Activated CD8-positive, alpha-beta memory T cell treated with anti-CD3 and anti-CD28 coated beads for 24 hours (primary cell): ENCODE data around the gene RITA1.

Source experiments
- DNase-seq: peaks from one replicate; pipeline ENCODE4 v3.0.0-alpha.2; 2020

RITA1 gene

GRCh38 chr12:113154351-113154973 is 31.1 kb upstream of the RITA1 start:
- no peak for DNase-seq

DNA sequence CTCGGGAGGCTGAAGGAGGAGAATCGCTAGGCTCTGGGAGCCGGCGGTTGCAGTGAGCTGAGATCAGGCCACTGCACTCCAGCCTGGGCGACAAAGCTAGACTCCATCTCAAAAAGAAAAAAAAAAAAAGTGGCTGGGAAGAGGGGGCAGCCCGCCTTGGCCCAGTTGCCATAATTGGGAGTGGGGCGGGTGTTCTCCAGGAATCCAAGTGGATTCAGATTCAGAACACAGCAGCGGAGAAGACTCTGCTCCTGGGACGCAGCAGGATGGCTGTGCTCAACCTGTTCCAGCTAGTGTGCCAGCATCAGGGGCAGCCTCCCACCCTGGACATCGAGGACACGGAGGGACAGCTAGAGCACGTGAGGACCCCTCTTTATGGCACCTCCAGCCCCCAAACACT is 30.5 kb upstream of the RITA1 start:
- no peak for DNase-seq

- no peak for DNase-seq
These were observed 29.9 kb upstream of the RITA1 start for GRCh38 chr12:113155646-113156045.

GRCh38 chr12:113157218-113157859 is 28.2 kb upstream of the RITA1 start:
- no peak for DNase-seq

DNA sequence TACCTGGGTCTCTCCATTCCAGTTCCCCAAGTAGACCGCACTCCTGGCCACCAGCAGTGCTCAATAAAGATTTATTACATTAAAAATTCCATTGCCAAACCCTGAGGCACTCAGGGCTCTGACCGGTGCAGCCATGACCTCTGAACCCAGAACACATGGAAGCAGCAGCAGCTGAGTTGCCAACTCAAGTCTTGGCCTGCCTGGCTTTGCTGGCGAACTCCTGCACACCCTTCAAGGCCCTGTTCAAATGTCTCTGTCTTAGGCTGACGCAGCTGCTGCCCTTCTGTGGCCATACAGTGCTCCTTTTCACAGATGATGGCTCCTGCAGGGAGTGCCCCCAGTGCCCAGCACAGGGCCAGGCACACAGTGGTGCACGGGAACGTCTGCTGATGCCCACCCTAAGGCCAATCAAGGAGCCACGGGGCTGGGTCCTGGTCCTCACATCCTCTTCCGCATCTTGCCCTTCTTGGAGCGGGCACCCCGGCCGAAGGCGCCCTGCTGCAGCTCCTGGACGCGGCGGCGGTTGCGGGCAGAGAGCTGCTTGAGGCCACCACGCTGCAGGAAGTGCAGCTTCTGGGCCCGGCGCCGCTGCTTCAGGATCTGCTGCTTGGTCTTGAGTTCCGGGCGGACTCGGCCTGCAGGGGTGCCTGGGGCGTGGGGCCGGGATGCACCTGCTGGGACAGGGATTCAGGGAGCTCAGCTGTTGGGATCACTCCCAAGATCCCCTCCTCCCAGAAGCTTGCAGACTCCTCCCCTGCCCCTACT is 26.9 kb upstream of the RITA1 start:
- DNase-seq, result no peak

- DNase-seq, result no peak
These were observed 25.6 kb upstream of the RITA1 start for GRCh38 chr12:113159937-113160336.

DNA sequence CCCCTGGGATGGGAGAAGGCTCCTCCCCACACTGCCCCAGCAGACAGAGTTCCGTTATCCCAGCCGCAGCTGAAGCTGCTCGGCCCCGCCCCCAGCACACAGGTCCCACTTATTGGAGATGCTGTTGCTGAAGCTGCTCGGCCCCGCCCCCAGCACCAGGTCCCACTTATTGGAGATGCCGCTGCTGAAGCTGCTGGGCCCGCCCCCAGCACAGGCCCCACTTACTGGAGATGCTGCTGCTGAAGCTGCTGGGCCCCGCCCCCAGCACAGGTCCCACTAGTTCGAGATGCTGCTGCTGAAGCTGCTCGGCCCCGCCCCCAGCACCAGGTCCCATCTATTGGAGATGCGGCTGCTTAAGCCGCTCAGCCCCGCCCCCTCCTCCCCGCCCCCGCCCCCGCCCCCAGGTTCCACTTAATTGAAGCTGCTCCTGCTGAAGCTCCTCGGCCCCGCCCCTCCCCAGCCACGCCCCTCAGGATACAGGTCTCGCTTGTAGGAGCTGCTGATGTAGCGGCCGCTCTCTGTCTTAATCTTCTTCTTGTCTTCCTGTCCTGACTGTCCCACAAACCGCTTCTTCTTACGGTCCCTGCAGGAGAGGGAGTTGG is 24.0 kb upstream of the RITA1 start:
- DNase-seq, result no peak

- no peak for DNase-seq
These were observed 23.2 kb upstream of the RITA1 start for GRCh38 chr12:113162102-113163029.

DNA sequence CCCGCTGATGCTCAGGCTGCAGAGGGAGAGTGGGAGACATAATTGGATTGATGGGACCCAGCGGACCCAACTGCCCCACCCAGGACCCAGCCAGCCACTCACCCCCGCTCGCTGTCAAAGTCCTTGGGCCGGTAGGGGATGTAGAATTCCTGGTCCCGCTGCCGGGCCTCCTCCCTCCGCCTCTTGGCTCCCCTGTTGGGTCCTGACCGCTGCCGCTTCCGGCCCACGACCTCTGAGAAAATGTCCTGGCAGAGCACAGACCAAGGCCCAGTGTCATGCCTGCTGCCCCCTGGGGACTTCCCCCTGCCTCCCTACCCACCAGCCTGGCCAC is 22.5 kb upstream of the RITA1 start:
- no peak for DNase-seq

- no peak for DNase-seq
These were observed 21.5 kb upstream of the RITA1 start for GRCh38 chr12:113164014-113164413.

- DNase-seq, result no peak
These were observed 19.7 kb upstream of the RITA1 start for GRCh38 chr12:113165521-113166450.

DNA sequence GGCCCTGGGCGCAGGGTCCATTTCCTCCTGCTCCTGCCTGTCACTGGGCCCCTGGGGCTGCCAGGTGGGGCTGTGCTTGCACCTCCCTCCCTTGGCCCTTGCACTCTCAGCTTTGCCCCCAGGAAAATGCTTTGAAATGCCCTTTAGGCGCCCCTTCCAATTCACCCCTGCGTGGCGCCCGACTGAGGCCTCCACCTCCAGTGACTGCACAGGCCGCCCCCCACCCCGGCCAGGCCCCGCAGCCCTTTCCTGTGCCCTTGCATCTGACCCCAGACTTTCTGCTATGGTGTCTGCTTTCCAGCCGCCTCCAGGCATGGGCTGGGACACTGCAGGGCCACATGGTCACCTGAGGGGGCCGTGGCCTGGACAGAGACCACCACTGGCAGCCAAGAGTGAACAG is 17.7 kb upstream of the RITA1 start:
- DNase-seq, result no peak

DNA sequence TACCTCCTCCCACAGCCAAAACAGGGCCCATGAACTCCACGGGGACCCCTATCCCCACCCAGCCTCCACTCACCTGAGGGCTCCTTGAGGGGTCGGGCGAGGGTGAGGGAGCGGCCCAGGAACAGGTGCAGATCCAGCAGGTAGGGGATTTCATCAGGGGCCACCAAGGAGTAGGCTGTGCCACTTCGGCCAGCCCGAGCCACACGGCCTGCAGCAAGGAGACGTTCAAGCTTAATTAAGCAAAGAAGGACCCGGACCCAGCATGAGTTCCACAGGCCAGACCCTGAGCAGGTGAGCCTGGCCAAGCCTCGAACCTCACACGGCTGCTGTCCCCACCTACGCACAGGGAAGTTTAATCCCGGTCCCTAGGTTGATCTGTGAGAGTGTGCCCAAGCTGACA is 15.8 kb upstream of the RITA1 start:
- no peak for DNase-seq

DNA sequence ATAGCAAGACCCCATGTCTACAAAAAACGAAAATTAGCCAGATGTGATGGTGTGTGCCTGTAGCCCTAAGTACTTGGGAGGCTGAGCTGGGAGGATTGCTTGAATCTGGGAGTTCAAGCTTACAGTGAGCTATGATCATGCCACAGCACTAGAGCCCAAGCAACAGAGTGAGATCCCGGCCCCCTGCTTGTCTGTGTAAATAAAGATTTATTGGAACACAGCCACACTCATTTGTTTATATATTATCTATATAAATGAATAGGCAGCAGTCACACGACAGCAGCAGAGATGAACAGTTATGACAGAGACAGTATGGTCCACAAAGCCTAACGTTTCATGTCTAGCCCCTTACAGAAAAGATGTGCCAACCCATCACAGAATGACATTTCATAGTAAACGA is 15.1 kb upstream of the RITA1 start:
- DNase-seq, result no peak

DNA sequence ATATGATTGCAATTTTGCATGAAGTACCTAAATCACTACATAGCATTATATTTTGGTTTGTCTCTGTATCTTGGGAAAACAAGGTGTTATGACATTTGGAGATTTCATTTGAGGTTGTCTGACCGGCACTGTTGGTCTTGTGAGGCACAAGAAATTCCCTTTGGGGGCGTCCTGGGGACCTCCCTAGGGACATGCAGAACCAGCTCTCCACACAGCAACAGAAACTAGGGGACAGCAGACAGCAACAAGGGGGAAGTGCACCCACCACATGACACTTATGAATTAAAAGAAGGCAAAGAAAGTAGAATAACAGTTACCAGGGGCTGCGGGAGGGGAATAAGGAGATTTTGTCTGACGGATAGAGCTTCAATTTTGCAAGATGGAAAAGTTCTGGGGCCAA is 14.6 kb upstream of the RITA1 start:
- no peak for DNase-seq

DNA sequence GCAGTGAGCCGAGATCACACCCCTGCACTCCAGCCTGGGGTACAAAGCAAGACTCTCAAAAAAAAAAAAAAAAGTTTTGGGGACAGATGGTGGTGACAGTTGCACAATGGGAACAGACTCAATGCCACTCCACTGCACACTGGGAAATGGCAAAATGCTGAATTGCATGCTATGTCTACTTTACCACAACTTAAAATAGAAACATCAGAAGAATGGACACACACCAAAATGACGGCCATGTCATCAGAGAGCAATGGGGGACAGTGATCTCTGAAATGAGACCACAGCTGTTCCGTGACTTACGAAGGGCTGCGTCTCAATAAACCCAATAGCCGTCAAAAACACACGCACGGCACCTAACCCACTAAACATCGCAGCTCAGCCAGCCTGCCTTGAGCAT is 14.0 kb upstream of the RITA1 start:
- no peak for DNase-seq

GRCh38 chr12:113172185-113172584 is 13.3 kb upstream of the RITA1 start:
- DNase-seq, result no peak

DNA sequence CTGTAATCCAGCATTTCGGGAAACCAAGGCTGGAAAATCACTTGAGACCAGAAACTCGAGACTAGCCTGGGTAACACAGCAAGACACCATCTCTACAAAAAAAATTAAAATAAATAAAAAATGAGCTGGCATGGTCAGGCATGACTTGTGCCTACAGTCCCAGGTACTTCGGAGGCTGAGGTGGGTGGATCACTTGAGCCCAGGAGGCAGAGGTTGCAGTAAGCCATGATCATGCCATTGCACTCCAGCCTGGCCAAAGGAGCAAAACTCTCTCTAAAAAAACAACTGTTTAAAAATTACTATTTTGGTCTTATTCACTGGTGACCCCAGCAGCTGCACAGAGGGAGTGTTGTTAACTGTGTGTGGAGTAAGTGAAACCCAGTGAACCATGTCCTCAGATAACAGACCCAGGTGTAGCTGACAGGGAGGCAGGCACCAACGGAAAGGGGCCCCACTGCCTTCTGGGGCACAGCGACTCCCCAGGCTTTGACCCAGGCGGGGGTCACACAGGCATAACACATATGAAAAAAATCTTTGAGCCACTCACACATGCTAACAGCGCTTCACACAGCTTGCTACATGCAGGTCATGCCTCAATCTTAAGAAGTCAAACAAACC is 12.3 kb upstream of the RITA1 start:
- no peak for DNase-seq

- DNase-seq, result peak; percentile 90
These were observed 10.8 kb upstream of the RITA1 start for GRCh38 chr12:113174461-113175384.

GRCh38 chr12:113179023-113179422 is 6.5 kb upstream of the RITA1 start:
- DNase-seq, result no peak
